HepG2 (cell line): ENCODE data around the gene ZNF142. TPM values are rescaled to one million over a fixed set of nuclear protein-coding genes. Genes with fewer than 3 reads are reported as not detected.

Source experiments
- ARID4A ChIP-seq: sonication (generic); formaldehyde crosslinking; IDR thresholded peaks from 2 replicates; pipeline ENCODE4 v1.5.0; 2020; ENCODE audit warnings: mild to moderate bottlenecking, missing genetic modification reagents, borderline replicate concordance
- ATF7-NPFF ChIP-seq: sonication (generic); formaldehyde crosslinking; IDR thresholded peaks from 2 replicates; pipeline ENCODE4 v1.8.1; 2023; ENCODE audit warnings: mild to moderate bottlenecking, low read depth, missing genetic modification reagents, moderate library complexity
- BORCS8-MEF2B ChIP-seq: sonication (generic); formaldehyde crosslinking; IDR thresholded peaks from 2 replicates; pipeline ENCODE4 v1.8.0; 2022; ENCODE audit warnings: mild to moderate bottlenecking, missing genetic modification reagents
- CEBPB ChIP-seq: IDR thresholded peaks from 2 replicates; pipeline ENCODE4 v1.6.1; 2011; ENCODE audit warnings: low read depth, low read length, improper control_type of control experiment, borderline replicate concordance
- DDIT3 ChIP-seq: sonication (generic); formaldehyde crosslinking; IDR thresholded peaks from 2 replicates; pipeline ENCODE4 v1.4.0; 2020; ENCODE audit warnings: mild to moderate bottlenecking, missing genetic modification reagents
- ETV6 ChIP-seq: sonication (generic); formaldehyde crosslinking; conservative IDR thresholded peaks from 2 replicates; pipeline ENCODE4 v1.4.0; 2020; ENCODE audit warnings: missing genetic modification reagents
- HNRNPK ChIP-seq: fragments of 200-400 bp; formaldehyde crosslinking; IDR thresholded peaks from 2 replicates; pipeline ENCODE4 v1.6.1; 2018; ENCODE audit warnings: low read length, low read depth, moderate library complexity, mild to moderate bottlenecking; ENCODE audit not compliant: poor library complexity, severe bottlenecking
- KMT2A ChIP-seq: sonication (generic); formaldehyde crosslinking; IDR thresholded peaks from 2 replicates; pipeline ENCODE4 v1.4.0; 2020; ENCODE audit warnings: missing genetic modification reagents
- NFATC3 ChIP-seq: sonication (generic); formaldehyde crosslinking; IDR thresholded peaks from 2 replicates; pipeline ENCODE4 v1.5.1; 2020; ENCODE audit warnings: mild to moderate bottlenecking, missing genetic modification reagents
- NFKB2 ChIP-seq: sonication (generic); formaldehyde crosslinking; IDR thresholded peaks from 2 replicates; pipeline ENCODE4 v1.4.0; 2020; ENCODE audit warnings: missing genetic modification reagents, borderline replicate concordance
- NONO ChIP-seq, 2 experiments: fragments of 450-650 bp in 1 of 2; sonication (generic) in 1 of 2; formaldehyde crosslinking in 1 of 2; IDR thresholded peaks in 1 of 2; conservative IDR thresholded peaks in 1 of 2; 2 replicates each; pipeline versions ENCODE4 v1.6.1 to v1.8.0; 2017 to 2022; ENCODE audit warnings: mild to moderate bottlenecking in 1 of 2, missing genetic modification reagents in 1 of 2, moderate library complexity in 1 of 2
- NR1H2 ChIP-seq: sonication (generic); formaldehyde crosslinking; IDR thresholded peaks from 2 replicates; pipeline ENCODE4 v1.8.1; 2022; ENCODE audit warnings: low read depth, missing genetic modification reagents, borderline replicate concordance
- PATZ1 ChIP-seq: sonication (generic); formaldehyde crosslinking; IDR thresholded peaks from 2 replicates; pipeline ENCODE4 v1.4.0; 2020; ENCODE audit warnings: missing genetic modification reagents
- SIN3A ChIP-seq: IDR thresholded peaks from 2 replicates; pipeline ENCODE4 v1.6.1; 2011; ENCODE audit warnings: low read depth, mild to moderate bottlenecking, control low read depth, low read length, borderline replicate concordance
- SP4 ChIP-seq: sonication (generic); formaldehyde crosslinking; IDR thresholded peaks from 2 replicates; pipeline ENCODE4 v1.8.1; 2023; ENCODE audit warnings: mild to moderate bottlenecking, missing genetic modification reagents
- TOPORS ChIP-seq: sonication (generic); formaldehyde crosslinking; IDR thresholded peaks from 2 replicates; pipeline ENCODE4 v1.8.0; 2023; ENCODE audit warnings: mild to moderate bottlenecking, missing genetic modification reagents
- ZKSCAN1 ChIP-seq: fragments of 150-350 bp; IDR thresholded peaks from 2 replicates; pipeline ENCODE4 v1.6.1; 2014; ENCODE audit warnings: low read length
- ZNF343 ChIP-seq: sonication (generic); formaldehyde crosslinking; IDR thresholded peaks from 2 replicates; pipeline ENCODE4 v1.4.0; 2020; ENCODE audit warnings: mild to moderate bottlenecking, missing genetic modification reagents
- ZNF660 ChIP-seq: sonication (generic); formaldehyde crosslinking; IDR thresholded peaks from 2 replicates; pipeline ENCODE4 v1.5.1; 2020; ENCODE audit warnings: mild to moderate bottlenecking, low read depth, missing genetic modification reagents, borderline replicate concordance
- ZNF740 ChIP-seq: sonication (generic); formaldehyde crosslinking; IDR thresholded peaks from 2 replicates; pipeline ENCODE4 v1.4.0; 2020; ENCODE audit warnings: missing genetic modification reagents
- ZNF746 ChIP-seq: sonication (generic); formaldehyde crosslinking; IDR thresholded peaks from 2 replicates; pipeline ENCODE4 v1.8.0; 2022; ENCODE audit warnings: mild to moderate bottlenecking, missing genetic modification reagents
- ZNF891 ChIP-seq: sonication (generic); formaldehyde crosslinking; IDR thresholded peaks from 2 replicates; pipeline ENCODE4 v1.5.0; 2020; ENCODE audit warnings: mild to moderate bottlenecking, missing genetic modification reagents
- polyA plus RNA-seq, 8 experiments: library from polyadenylated mRNA; depleted of rRNA in 3 of 8; stranded (reverse) in 7 of 8; unstranded in 1 of 8; fragments of >200 nt; fragmentation: Illumina TruSeq in 4 of 8; extraction: Trizol in 4 of 8; gene quantifications; 2 replicates each; pipeline versions ENCODE4 v1.2.1 to v1.2.3, GENCODE V29; 2011 to 2016; ENCODE audit warnings: low read depth in 4 of 8, missing spikeins in 1 of 8, mixed read lengths in 1 of 8; ENCODE audit not compliant: insufficient read depth in 1 of 8
- total RNA-seq, 5 experiments: library from RNA; depleted of rRNA; stranded (reverse); fragments of >200 nt; fragmentation: Illumina TruSeq; extraction: Trizol; gene quantifications; 2 replicates each; pipeline ENCODE4 v1.2.3, GENCODE V29; 2016; ENCODE audit warnings: low read depth in 1 of 5

ZNF142 gene
- total and polyA plus RNA-seq, 2 of the 13 experiments (the other 11 are each of a cell fraction or from before 2014, with no cell fraction given): 4.8 to 11.4 TPM

- peak; percentile 82; the same call in 1 of the 2 replicates for TF ChIP-seq ZNF740 (CRISPR knock-in tag)
- peak; percentile 74; the same call in 1 of the 2 replicates for TF ChIP-seq TOPORS (CRISPR knock-in tag)
- peak; percentile 93 for TF ChIP-seq ZNF343
- no peak for TF ChIP-seq NFATC3 (CRISPR knock-in tag)
- peak; percentile 30 for TF ChIP-seq HNRNPK
- TF ChIP-seq ARID4A: peak; percentile 99
- TF ChIP-seq ZKSCAN1: no peak
- peak; percentile 19; the same call in 1 of the 2 replicates for TF ChIP-seq ZNF891
- no peak; the same call in 1 of the 2 replicates for TF ChIP-seq ZNF746 (CRISPR knock-in tag)
- TF ChIP-seq ETV6: peak; percentile 96
- peak; percentile 20 for TF ChIP-seq KMT2A (CRISPR knock-in tag)
- TF ChIP-seq ZNF660 (CRISPR knock-in tag): peak; percentile 41; the same call in 1 of the 2 replicates
- no peak for TF ChIP-seq CEBPB
- TF ChIP-seq SP4: peak; percentile 67
- TF ChIP-seq NONO (IDR thresholded peaks at IDR 0.05): no peak
- TF ChIP-seq NONO (CRISPR knock-in tag; conservative IDR thresholded peaks at IDR 0.05): peak; percentile 93
- peak; percentile 30; the same call in 1 of the 2 replicates for TF ChIP-seq PATZ1 (CRISPR knock-in tag)
- TF ChIP-seq NR1H2 (CRISPR knock-in tag): no peak; the same call in 1 of the 2 replicates
- peak; percentile 99 for TF ChIP-seq SIN3A
- no peak for TF ChIP-seq DDIT3 (CRISPR knock-in tag)
- peak; percentile 84; the same call in 1 of the 2 replicates for TF ChIP-seq NFKB2 (CRISPR knock-in tag)
- TF ChIP-seq BORCS8-MEF2B: peak; percentile 87
- TF ChIP-seq ATF7-NPFF (CRISPR knock-in tag): peak; percentile 78
Observed at GRCh38 chr2:218671654-218672566, 12.5 kb upstream of the ZNF142 start, which contains the start of the genes RNF25 and STK36 (continued).
